Upper lobe of left lung (tissue), 4 donors: Measurements from ENCODE around the gene DPP6.
"Not testable (repeated sequence)": the region's sequence is repeated elsewhere in the genome, so short reads cannot be mapped to it uniquely, and the experiment has no call there.

Source experiments
- CTCF ChIP-seq, 6 experiments: fragments of 450-650 bp in 4 of 6; fragments of 200-600 bp in 2 of 6; sonication (generic) in 2 of 6; IDR thresholded peaks; one replicate each; pipeline ENCODE4 v1.5.1; 2016 to 2019; ENCODE audit warnings: antibody characterized with exemption in 6 of 6
- POLR2AphosphoS5 ChIP-seq, 2 donors: sonication (generic); formaldehyde crosslinking; IDR thresholded peaks; one replicate each; pipeline ENCODE4 v1.5.1; 2017; ENCODE audit warnings: antibody characterized with exemption in 2 of 2

DNA sequence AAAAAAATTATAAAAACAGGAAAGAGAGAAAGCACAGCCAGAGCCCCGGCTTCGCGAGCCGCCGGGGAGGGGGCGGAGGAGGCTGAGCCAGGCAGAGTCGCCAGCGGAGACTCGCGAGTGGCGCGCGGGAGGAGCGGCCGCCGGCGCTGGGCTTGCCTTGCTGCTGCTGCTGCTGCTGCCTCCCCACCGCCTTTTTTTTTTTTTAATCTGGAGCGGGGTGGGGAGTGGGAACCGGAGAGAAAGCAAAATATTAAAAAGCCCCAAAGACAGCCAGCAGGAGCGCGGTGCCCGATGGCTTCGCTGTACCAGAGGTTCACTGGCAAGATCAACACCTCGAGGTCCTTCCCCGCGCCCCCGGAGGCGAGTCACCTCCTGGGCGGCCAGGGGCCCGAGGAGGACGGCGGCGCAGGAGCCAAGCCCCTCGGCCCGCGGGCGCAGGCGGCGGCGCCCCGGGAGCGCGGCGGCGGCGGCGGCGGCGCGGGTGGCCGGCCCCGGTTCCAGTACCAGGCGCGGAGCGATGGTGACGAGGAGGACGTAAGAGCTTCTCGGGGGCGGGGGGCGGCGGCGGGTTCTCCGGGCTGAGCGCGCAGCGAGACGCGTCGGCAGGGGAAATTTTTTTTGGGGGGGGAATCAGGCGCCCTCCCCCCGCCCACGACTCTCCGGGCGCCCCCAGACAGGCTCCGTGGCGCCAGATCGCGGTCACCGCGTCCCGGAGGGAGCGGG, 493 bp downstream of the DPP6 start:
- not testable (repeated sequence) for TF ChIP-seq CTCF, POLR2AphosphoS5 (IDR thresholded peaks at IDR 0.05)
